ENCODE data around the gene RPP21. TPM values are rescaled to one million over a fixed set of nuclear protein-coding genes. Genes with fewer than 3 reads are reported as not detected.

The RPP21 gene
- total and polyA plus RNA-seq, 2 of the 8 experiments (the other 6 are each of a cell fraction or from before 2014, with no cell fraction given) = 63.0 to 219 TPM

GRCh38 chr6:30328397-30328796, 16.6 kb upstream of the RPP21 start:
- Histone ChIP-seq H3K56ac (replicated peaks; ENCODE audit: insufficient read length, low read depth, low read length) (no peak overlapping the region), H3K27ac (ENCODE audit: low read depth, low read length) (no peak overlapping the region), H3K79me2 (ENCODE audit: control insufficient read depth in 1 of 2, insufficient read depth in 2 of 2, low read length in 2 of 2) (peaks cover 0 to 33% of the 10 kb centered on the region in 2 experiments; a peak in 3 of 4 replicates), H2AFZ (ENCODE audit: low read length) (no peak overlapping the region), H3K27me3 (replicated peaks in 1 of 4; ENCODE audit: control insufficient read depth in 3 of 4, extremely low read depth in 1 of 4, insufficient read depth in 3 of 4, low read length in 3 of 4) (no peaks in the 10 kb centered on the region), H2BK120ac (replicated peaks; ENCODE audit: low read depth, low read length) (no peak overlapping the region), H4K91ac (replicated peaks; ENCODE audit: insufficient read length, low read length) (no peak overlapping the region), H2BK15ac (ENCODE audit: low read length) (no peak overlapping the region), H2BK5ac (ENCODE audit: low read depth, low read length) (no peak overlapping the region), H4K20me1 (replicated peaks in 1 of 2; ENCODE audit: control insufficient read depth in 1 of 2, insufficient read depth in 2 of 2, low read length in 2 of 2) (peaks cover 0 to 2% of the 10 kb centered on the region in 2 experiments), H3K4ac (replicated peaks; ENCODE audit: insufficient read length, low read depth, low read length) (no peak overlapping the region), H2AK5ac (ENCODE audit: low read depth, low read length) (no peak overlapping the region), H4K8ac (ENCODE audit: extremely low read depth, insufficient read depth, low read length) (no peak overlapping the region), H3K9me3 (ENCODE audit: insufficient read depth in 2 of 2, low read depth in 1 of 2, low read length in 1 of 2) (no peaks in the 10 kb centered on the region), H3K23me2 (ENCODE audit: low read depth, low read length) (peaks cover 4% of the 10 kb centered on the region; the same call in 1 of the 2 replicates), H3K14ac (ENCODE audit: insufficient read length) (no peak overlapping the region), H3K4me3 (ENCODE audit: extremely low read depth in 1 of 4, insufficient read depth in 2 of 4, low read depth in 3 of 4, low read length in 4 of 4) (no peak overlapping the region), H3K18ac (ENCODE audit: extremely low read depth, low read length) (no peak overlapping the region), H3K4me2 (ENCODE audit: insufficient read depth in 1 of 2, low read depth in 2 of 2, low read length in 2 of 2) (no peak overlapping the region), H3K9ac (replicated peaks in 1 of 4; ENCODE audit: extremely low read depth in 1 of 4, low read depth in 3 of 4, low read length in 3 of 4) (no peak overlapping the region), H3K23ac (ENCODE audit: insufficient read length) (no peak overlapping the region), H3K4me1 (replicated peaks in 1 of 4; ENCODE audit: control insufficient read depth in 3 of 4, insufficient read depth in 4 of 4, low read length in 3 of 4) (peaks cover 0 to 8% (median 5%) of the 10 kb centered on the region in 4 experiments; a peak in 5 of 7 replicates), H2BK20ac (ENCODE audit: low read length) (no peak overlapping the region), H4K5ac (ENCODE audit: insufficient read length, low read depth, low read length) (no peak overlapping the region), H2BK12ac (ENCODE audit: low read depth, low read length) (no peak overlapping the region), H3K36me3 (ENCODE audit: control insufficient read depth in 2 of 4, insufficient read depth in 4 of 4, low read length in 3 of 4) (peaks cover 4 to 33% (median 22%) of the 10 kb centered on the region in 4 experiments; a peak in 7 of 8 replicates), H3K79me1 (ENCODE audit: low read depth, low read length) (peaks cover 2% of the 10 kb centered on the region; the same call in 1 of the 2 replicates)
- no peak for TF ChIP-seq CREB1 (IDR thresholded peaks at IDR 0.05)
- no peak for TF ChIP-seq CHD1 (IDR thresholded peaks at IDR 0.05; ENCODE audit: low read depth, low read length)
- no peak for TF ChIP-seq ZNF274 (IDR thresholded peaks at IDR 0.05; ENCODE audit: borderline replicate concordance, extremely low read depth, low read length)
- TF ChIP-seq, protein P1, sequence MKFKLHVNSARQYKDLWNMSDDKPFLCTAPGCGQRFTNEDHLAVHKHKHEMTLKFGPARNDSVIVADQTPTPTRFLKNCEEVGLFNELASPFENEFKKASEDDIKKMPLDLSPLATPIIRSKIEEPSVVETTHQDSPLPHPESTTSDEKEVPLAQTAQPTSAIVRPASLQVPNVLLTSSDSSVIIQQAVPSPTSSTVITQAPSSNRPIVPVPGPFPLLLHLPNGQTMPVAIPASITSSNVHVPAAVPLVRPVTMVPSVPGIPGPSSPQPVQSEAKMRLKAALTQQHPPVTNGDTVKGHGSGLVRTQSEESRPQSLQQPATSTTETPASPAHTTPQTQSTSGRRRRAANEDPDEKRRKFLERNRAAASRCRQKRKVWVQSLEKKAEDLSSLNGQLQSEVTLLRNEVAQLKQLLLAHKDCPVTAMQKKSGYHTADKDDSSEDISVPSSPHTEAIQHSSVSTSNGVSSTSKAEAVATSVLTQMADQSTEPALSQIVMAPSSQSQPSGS (IDR thresholded peaks at IDR 0.05; ENCODE audit: low read length) = no peak
- no peak for TF ChIP-seq TBP (IDR thresholded peaks at IDR 0.05; ENCODE audit: low read depth, low read length)
- no peak for TF ChIP-seq RBBP5 (IDR thresholded peaks at IDR 0.05; ENCODE audit: borderline replicate concordance, low read depth, low read length)
- DNase-seq (ENCODE audit: low read depth in 1 of 2, low spot score in 2 of 2) = no peak
- POLR2A ChIA-PET (ENCODE audit: partially characterized antibody) = interaction anchor here (0.7 to 2.2 kb wide), 3 partner anchors 9 to 32 kb away, joined by 3 to 10 read pairs (median 5); no protein-coding TSS in a partner anchor
- no peak for FAIRE-seq
- CTCF ChIA-PET (ENCODE audit: partially characterized antibody) = no interaction called here

Data from H1 (cell line).